GM21576 (cell line): ENCODE data around the gene TIAM2.
"Not testable (repeated sequence)": the region's sequence is repeated elsewhere in the genome, so short reads cannot be mapped to it uniquely, and the experiment has no call there.

Experiments used
- ATAC-seq: cut with Tn5 transposase; IDR thresholded peaks from one replicate; pipeline ENCODE4 v1.9.1; 2021; ENCODE audit warnings: mild to moderate bottlenecking, moderate library complexity; ENCODE audit not compliant: unreplicated experiment

TIAM2 gene

DNA sequence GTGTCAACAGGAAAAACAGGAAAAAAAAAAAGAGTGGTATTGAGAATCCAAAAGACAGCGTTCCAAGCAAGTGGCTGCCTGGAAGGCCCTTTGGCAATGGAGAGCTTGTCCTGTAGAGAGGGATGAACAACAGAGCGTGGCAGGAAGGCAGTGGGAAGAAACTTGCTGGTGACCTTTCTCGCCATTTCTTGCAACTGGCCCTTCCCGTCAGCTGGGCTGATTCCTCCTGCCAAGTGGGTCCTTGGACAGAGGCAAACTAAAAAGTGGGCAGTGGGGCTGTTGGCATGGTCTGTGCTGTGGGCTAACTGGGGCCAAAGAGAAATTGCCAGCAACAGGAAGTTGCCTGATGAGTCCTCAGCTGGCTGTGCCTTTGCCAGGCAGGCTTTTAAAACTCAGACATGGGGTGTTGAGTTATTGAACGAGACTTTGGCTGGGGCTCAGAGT is 224.8 kb downstream of the TIAM2 start:
- ATAC-seq, result no peak

DNA sequence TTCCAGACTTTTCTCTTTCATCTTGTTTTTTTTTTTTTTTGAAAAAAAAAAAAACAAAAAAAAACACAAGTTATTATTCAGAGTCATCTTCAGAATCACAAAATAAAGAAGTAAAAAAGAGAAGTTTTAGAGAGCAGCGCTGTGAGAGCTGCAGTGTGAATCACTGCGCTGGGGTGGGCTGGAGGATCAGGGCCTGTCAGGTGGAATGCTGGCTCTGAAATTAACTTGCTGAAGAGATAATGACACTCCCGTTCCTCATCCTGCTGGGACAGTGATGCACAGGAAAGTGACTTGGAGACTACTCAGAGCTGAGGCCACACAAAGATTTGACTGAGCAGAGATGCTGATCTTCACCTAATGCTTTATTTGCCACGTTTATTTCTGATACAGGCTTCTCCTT is 226.0 kb downstream of the TIAM2 start:
- ATAC-seq, result no peak

DNA sequence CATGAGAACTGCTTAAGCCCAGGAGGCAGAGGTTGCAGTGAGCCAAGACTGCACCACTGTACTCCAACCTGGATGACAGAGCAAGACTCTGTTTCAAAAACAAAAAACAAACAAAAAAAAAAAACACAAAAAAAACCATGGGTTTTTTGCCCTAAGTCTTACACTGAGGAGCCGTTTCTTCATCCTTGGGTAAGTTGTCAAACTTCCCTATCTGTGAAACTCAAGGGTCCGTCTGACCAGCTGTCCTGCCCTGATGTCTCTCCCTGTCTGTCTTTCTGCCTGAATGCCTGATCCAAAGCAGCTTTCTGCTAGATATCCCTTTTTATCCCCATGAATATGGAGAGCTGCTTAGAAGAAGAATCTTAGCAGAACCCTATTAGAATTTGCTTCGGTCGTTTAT is 227.4 kb downstream of the TIAM2 start:
- ATAC-seq, result no peak

DNA sequence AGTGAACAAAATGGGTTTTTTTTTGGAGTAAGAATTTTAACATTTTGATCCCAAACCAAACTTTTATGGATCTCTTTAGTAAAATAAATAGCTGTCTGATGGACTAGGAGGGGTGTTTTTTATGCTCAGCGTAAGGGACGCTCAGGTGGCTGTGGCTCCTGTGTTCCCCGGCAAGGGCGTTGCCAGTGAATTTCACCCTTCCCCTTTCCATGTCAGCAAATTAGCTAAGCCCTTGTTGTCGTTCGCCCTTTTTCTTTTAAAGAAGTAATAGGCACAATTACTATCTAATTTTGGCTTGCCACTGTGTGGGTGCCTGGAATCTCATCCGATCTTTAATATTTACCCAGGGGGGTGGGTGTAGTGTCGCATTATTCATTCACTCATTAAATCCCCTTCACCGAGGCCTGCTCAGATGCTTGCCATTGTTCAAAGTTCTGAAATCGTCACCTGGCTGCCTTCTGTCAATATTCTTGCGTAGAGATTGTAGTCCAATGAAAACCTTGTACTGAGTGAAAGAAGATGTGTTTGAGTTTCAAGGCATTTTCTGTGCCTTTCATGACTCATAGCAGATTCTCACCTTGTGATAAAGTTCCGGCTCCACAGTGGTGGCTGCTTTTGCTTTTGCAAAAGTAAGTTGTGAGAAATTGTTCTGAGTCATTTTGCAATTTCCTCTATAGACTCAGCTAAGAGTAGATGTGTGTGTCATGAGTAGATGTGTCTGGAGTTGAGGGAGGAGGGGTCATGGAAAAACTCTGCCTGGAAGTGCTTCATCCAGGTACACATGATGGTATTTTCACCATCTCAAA is 228.7 kb downstream of the TIAM2 start:
- ATAC-seq, result peak; percentile 97

DNA sequence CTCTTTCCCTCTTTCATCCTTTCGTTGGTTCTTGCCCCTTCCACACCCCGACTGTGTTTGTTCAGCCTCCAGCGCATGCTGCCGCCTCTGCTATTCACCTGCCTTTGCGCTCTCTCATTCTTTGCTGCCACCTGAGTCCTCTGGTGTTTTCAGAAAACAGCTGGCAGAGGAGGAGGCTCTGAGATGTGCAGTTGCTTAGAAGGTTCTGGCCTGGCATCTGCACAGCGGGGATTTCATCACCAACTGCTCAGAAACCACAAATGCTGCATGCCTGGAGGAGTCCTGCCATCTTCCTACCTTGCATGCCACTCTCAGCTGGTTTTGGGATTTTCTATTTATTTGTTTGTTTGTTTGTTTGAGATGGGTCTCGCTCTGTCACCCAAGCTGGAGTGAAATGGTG is 229.5 kb downstream of the TIAM2 start:
- no peak for ATAC-seq

DNA sequence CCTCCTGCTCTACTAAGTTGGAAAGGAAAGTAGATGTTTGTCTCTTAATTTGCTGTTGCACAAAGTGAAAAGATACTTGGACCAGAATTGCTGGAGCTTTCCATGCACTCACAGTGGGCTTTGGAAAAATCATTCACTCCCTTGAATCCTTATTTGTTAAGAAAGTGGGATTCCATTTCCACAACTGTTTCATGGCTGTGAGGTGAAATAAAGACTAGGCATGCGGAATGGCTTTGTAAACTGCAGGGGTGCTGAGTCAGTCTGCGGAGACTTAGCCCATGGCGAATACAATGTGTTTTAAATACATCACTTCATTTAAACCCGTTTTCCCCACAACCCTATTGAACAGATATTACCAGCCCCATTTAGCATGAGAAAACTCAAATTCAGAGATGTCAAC is 231.9 kb downstream of the TIAM2 start:
- ATAC-seq, result no peak

DNA sequence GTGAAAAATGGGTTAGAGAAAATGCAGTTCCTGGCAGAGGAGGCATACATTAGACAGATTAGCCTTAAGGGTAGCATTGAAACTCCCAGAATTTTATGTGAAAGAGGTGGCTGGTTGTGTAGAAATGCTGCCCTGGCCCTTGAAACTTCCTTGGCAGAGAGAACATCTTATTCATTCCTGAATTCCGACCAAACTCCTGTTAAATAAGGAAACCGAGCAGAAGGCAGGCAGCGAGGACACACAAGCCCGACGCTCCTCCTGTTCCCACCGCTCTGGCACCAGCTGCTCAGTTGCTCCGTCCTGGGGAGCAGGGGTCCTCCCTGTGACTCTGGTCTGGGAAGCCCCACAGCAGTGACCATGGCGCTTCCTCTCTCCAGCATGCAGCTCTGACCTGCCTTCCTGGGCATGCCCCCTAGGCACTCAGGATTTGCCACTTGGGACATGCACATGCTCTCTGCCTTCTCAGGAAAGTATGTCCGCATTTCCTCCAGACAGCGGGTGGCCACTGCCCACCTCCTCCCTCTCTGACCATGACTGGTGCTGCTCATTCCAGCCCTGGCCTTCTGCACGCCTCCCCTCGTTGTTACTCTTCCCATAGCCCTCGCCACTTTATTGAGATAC is 233.5 kb downstream of the TIAM2 start:
- ATAC-seq, result no peak

DNA sequence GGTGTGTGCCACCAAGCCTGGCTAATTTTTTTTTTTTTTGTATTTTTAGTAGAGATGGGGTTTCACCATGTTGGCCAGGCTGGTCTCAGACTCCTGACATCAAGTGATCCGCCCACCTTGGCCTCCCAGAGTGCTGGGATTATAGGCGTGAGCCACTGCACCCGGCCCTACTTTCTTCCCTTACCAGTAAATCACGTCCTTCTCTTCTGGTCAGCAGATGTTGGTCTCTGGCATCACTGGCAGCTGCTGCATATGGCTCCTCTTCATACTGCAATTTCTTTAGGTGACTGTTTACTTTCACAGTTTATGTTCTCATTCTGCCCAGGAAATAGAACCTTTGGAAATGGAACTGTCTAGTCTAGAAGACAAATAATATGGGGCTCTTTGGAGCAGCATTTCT is 235.9 kb downstream of the TIAM2 start:
- ATAC-seq, result not testable (repeated sequence)

DNA sequence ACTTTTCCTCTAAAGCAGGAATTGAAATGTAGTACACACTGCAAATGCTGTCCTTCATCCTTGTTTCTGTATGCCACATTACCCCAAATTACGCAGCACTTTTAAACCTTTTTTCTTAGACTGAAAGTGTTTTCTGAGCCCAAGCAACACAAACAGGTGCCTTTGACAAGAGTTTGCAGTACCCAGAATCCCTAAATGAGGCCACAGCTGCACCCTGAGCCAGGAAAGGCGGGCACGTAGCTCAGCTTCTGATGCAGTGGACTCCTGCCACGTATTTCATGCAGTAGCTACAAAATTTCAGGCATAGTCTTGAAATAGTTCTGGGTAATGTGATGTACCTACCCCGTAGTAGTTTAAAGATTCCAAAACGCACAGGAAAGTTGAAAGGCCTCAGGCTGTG is 237.7 kb downstream of the TIAM2 start:
- ATAC-seq, result no peak

DNA sequence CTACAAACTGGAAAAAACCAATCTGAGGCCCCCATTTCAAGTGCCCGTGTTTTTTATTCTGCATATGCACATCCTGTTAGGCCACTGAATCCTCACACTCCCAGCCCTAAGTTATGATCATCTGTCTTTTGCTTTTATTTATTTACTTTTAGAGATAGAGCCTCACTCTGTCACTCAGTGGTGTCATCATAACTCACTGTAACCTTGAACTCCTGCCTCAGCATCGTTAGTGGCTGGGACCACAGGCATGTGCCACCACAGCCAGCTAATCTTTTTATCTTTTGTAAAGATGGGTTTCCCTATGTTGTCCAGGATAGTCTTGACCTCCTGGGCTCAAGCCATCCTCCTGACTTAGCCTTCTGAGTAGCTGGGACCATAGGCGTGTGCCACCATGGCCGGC is 239.1 kb downstream of the TIAM2 start:
- ATAC-seq, result no peak

DNA sequence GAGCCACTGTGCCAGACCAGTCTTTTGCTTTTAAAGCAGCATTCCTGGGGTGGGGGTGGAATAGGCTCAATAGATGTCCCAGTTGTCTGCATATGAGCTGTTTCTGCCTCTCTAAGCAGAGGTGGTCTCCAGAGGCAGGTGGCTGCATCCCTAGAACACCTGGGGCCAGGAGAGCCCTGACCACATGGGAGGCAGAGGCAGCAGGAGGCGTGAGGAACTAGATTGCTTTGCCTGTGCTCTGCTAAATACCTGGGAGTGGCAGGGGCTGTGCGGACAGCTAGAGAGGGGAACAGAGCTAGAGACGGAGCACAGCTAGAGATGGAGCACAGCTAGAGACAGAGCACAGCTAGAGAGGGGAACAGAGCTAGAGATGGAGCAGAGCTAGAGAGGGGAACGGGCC is 239.6 kb downstream of the TIAM2 start:
- no peak for ATAC-seq

DNA sequence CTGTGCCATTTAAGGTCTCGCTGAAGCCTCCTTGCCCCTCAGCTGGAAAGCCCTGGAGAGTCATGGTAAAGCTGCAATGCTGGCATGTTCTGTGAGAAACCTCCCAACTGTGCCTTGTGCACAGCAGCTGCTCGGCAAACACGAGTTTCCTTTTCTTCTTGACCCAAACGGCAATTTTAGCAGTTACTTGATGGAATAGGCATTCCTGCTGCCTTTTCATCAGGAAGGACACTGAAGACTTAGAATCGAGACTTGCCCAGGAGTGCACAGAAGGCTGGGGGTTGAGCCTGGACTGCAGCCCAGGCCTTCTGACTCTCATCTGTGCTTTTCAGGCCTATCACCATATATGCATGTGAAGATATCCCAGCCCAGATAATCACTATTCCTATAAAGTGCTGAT is 240.0 kb downstream of the TIAM2 start:
- no peak for ATAC-seq

DNA sequence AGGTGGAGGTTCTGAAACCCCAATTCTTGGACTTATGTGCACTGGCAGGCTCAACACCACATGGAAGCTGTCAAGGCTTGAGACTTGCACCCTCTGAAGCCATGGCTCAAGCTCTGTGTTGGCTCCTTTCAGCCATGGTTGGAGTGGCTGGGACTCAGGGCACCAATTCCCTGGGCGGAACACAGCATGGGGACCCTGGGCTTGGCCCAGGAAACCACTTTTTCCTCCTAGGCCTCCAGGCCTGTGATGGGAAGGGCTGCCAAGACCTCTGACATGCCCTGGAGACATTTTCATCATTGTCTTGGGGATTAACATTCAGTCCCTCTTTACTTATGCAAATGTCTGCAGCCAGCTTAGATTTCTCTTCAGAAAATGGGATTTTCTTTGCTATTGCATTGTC is 242.5 kb downstream of the TIAM2 start:
- no peak for ATAC-seq

DNA sequence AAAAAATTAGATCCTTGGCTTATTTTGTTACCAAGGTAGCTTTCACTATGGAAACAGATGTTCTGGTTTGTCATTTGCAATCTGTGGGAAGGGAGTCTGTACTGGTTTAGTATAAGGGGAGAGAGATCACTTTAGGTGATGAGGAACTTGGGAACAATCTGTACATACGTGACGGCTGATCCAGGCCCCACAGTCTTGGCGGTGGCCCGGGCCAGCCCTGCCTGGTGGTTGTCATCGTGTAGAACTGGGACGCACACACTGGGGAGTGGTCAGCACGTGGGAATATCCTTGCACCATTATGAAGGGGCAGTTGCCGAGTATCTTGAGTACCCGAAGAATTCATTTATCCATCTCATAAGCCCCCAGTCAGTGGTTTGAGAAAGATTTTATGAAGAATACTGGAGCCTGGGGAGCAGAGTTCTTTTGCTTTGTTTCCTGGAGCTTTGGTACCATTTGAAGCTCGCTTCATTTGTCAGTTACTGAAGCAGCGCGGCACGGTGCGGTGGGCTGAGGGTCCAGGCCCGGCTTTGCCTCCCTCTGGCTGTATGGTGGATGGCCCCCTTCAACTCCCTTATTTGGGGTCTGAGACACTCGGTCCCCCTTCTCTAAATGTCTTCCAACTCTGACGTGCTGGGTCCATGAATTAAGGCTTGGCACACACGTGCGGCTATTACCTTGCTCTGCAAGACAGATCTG is 245.9 kb downstream of the TIAM2 start:
- ATAC-seq, result no peak

DNA sequence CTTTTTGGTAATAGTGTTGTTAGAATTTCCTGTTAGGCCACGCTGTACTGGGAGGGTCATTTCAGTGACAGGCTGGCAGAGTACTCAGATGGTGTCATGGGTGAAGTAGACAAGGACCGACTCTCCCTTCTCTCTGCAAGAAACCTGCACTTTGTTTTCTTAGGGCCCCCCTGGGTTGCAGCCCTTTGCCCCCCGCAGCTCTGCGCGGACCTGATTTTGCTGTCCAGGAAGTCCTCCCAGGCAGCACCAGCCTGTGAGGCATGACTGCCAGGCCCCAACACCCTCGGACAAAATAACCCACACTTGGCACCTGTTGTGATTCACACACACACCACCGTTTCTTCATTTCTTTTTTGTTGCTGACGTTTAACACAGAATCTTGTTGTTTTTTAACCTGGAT is 246.9 kb downstream of the TIAM2 start:
- no peak for ATAC-seq

DNA sequence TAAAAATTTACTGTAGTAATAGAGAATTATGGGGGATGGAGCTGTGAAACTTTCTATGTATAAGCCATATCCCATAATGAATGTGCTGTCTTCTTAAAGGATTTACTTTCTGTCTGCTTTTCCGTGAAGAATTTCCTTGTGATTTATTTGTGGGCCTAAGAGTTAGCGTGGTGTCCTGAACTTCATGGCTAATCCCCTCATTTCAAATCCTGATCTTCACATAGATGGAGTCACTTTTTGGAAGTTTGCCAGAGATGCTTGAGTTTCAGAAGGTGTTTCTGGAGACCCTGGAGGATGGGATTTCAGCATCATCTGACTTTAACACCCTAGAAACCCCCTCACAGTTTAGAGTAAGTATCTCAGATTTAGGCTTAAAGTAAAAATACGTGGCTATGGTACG is 249.3 kb downstream of the TIAM2 start:
- no peak for ATAC-seq

DNA sequence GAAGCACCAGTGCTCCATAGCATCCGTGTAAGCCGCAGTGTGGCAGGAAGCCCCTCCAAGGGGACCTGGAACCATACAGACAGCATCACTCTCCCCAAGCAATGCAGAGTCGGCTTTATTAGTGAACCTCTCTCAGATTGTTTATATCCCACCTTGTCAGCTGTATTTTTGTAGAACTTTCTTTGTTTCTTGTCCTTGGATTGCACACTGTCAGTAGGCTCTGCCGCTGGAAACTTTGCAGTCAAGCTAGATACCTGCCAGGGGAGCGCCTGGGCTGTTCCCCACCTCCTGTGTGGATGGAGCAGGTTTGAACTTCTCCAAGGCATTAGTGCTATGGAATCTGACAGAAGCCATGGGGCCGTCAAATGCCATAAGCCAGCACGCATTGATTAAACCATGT is 250.1 kb downstream of the TIAM2 start:
- ATAC-seq, result no peak

DNA sequence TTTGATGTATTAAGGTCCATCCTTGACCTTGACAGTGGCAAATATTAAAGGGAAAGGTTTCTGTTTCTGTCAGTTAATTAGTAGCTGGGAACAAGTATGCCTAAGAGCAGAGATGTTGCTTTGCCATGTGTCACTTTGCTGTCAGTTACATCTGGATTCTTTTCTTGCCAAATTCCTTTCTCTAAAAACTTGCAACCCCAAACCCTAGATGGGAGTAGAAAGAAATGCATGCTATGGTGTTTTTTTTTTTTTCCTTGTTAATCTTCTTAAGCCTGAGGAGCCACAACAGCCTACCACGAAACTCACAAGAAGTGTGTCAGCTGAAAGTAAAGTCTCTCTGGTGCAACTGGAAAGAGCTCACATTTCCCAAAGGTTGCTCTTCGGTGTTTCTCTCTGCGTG is 250.7 kb downstream of the TIAM2 start:
- no peak for ATAC-seq

DNA sequence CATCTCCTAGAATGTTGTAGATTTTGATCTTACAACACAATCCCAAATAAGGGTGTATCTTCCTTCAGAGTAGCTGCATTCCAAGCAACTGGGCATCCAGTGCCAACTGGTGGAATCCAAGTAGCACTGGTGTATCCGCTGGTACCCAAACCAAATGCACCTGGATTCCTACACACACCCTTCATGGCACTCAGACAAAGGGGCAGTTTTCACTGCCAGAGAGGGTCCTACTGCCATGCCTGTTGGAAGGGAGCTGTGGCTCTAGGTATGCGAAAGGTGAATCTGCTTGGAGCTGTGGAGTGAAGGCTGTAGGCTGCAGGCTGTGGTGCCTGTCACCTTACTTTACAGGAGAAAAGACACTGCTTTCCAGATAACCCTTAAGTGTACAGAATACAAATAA is 251.7 kb downstream of the TIAM2 start:
- no peak for ATAC-seq

DNA sequence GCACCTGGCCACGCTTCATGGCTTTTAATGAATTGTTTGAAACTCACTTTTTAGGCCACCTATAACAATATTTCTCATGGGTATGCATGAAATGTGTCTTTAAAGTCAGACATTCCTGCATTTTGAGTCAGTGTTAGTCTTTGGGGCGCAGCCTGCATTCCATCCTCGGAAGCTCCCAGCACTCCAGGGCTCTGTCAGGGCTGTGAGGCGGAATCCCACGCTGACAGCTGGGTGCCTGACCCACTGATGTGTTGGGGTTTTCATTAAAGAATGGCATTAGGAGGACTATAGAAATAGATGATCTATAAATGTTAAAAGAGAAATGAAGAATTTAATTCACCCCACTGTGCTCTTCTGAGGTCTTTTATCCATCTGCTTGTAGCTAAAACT is 252.5 kb downstream of the TIAM2 start:
- ATAC-seq, result no peak

DNA sequence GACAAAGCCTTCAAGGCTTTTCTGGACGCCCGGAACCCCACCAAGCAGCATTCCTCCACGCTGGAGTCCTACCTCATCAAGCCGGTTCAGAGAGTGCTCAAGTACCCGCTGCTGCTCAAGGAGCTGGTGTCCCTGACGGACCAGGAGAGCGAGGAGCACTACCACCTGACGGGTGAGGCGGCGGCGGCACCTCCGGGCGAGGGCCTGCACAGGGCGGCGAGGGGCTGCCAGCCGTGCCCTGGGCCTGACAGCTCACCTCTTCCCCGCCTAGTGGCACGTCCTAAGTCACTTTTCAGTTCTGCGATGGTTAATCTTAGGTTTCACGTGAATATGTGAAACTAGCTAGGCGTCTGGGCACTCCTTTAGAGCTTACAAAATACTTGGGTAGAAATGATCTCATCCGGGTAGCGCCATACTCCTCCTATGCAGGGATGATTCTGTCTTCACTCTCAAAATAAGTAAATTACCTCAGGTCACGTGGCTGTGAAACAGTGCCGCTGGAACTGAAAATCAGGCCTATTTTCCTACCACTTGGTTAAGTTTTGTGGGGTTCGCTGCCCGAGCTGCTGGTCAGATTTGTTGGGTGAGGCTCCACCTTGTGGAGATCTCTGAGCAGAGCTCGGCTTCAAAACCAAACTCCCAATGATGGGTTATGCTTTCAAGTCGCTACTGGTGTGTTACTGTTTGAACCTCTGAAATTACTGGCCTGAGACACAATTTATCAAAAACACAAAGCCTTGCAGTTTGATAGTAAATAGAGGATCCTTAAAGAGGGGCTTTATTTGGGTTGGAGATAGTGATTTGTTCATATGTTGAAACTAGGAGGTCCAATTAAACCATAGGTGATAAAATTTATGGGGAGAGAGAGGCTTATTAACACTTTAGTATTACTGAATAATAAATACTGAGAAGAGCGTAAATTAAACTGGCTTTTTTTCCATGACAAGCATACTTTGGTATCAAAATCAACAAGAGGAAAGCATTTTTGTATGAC is 253.2 kb downstream of the TIAM2 start:
- no peak for ATAC-seq
